HG02981 (cell line): ENCODE measurements around the gene CXXC4.

Experiments used
- ATAC-seq: cut with Tn5 transposase; IDR thresholded peaks from one replicate; pipeline ENCODE4 v1.9.1; 2021; ENCODE audit warnings: mild to moderate bottlenecking, moderate library complexity; ENCODE audit not compliant: unreplicated experiment

Gene CXXC4

GRCh38 chr4:104494822-104495559 lies at the start of gene CXXC4:
CXXC4 (minus strand) TSS chr4:104494894; CDS start chr4:104491802, 3,092 bp downstream.
- no peak for ATAC-seq

DNA sequence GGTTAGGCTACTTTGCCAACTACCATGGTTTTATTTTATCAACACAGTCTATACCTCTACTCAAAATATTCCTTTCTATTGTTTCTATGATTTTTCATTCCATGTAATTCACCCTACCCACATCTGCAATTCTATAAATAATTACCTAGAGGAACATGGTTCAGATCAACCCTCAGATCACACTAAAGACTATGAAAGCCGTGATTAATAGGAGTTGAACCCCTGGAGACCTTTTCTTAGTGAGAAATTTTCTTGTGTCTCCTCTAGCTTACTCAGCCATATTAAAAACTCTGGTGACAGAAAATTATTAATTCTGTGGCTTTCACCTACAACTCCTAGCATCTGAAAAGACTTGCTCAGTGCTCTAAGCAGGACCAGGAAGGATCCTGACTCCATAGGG lies 38.5 kb upstream of the CXXC4 start:
- no peak for ATAC-seq

GRCh38 chr4:104532677-104533076 lies 38.0 kb upstream of the CXXC4 start:
- no peak for ATAC-seq

DNA sequence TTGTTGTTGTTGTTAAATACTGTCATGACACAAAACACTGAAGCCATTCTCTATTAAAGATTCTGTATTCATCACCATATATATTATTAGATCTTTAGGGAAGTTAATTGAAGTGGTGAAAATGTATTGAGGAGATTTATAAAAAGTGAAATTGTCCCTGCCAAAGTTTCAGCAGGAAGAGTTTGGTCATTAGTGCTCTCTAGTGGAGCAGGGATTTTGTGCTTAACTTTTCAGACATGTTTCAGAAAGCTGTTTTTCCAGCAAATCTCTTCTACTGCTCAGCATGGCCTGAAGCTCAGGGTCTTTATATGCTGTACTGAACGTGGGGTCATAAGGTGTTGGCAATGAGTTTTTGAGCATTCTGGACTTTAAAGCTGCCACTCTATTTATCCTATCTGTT lies 36.7 kb upstream of the CXXC4 start:
- ATAC-seq, result no peak

GRCh38 chr4:104530426-104530825 lies 35.7 kb upstream of the CXXC4 start:
- no peak for ATAC-seq

DNA sequence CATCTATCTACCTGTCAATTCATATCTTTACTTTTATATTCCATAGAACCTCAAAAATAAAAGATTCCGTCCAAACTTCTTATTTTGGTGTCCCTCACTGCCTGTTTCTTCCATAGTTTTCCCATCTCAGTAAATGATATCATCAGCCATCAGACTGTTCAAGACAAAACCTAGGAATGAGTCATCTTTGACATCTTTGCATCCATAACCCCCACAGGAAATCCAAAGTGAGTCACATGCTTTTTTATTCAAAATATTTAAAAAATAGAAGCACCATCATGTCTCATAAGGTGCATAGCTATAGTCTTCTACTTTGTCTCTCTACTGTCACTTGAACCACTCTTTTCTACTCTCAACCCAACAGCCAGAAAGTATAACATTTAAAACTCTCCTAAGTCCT lies 29.9 kb upstream of the CXXC4 start:
- ATAC-seq, result no peak

GRCh38 chr4:104524026-104524425 lies 29.3 kb upstream of the CXXC4 start:
- ATAC-seq, result no peak

DNA sequence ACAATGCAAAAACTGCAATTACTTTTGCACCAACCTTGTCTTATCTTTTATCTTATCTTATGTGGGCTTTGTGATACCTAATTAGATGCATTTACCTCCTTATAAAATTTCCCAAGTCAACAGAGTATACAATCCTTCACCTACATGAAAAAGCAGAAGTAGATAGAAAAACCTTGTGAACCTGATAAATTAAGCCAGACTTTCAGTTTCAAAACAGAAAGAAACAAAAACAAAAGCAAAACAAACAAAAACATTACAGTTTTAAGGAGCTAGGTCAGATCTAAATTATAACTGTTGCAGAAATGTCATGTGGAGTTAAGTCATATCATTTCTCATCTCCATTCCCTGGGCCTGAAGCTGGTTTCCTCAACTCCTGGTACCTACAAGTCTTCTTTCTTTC lies 24.9 kb upstream of the CXXC4 start:
- ATAC-seq, result peak; percentile 95

- ATAC-seq, result no peak
Observed at GRCh38 chr4:104516884-104517283, 22.2 kb upstream of the CXXC4 start.

DNA sequence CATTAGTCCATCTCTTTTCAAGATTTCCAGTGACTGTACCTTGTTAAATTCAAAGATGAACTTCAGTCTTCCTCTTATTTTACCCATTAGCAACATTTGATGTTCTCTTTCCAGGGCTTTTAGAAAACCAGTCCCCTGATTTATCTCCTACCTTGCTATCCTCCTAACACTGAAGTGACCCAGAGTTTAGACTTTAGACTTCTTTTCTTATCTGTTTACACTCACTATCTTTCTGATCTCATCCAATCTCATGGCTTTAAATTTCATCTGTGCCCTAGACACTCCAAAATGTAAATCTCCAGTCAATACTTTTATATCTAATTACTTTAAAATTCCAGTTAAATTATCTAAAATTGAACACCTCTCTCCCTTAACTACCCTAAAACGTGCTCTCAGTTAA lies 13.5 kb upstream of the CXXC4 start:
- no peak for ATAC-seq

DNA sequence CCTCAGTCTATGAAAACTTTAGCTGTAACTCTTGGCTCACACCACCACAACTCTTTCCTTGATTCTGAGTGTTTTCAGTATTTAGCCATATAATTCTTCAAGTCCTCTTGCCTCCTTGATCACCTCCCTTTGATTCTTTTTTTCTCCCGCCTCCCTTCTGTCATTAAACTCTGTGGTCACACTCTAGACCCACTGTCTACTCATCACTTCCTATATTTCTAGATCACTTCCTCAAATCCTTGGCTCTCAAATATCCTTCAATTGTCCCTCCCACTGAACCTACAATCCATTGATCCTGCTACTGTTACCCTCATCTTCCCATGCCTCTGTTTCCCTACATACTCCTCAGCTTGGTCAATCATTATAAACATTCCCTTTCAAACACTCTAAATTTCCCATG lies 12.4 kb upstream of the CXXC4 start:
- ATAC-seq, result no peak

DNA sequence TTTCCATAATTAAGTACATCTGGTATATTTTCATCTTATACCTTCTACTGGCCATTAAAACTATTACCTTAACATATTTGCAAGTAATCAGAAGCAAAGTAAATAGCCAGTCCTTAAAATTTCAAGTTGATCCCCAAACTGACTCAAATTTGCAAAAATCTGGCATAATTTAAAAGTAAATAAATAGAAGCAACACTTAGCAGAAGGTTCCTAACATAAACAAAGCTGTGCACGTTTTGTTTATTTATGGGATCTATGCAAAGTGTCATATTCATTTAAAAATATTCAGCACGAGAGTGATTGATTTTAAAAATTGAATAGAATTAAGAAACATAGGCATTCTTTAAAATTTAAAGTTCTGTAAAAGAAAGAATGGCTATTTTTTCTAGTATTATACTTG lies 9.8 kb upstream of the CXXC4 start:
- no peak for ATAC-seq

- ATAC-seq, result no peak
Observed at GRCh38 chr4:104502471-104502870, 7.8 kb upstream of the CXXC4 start.

DNA sequence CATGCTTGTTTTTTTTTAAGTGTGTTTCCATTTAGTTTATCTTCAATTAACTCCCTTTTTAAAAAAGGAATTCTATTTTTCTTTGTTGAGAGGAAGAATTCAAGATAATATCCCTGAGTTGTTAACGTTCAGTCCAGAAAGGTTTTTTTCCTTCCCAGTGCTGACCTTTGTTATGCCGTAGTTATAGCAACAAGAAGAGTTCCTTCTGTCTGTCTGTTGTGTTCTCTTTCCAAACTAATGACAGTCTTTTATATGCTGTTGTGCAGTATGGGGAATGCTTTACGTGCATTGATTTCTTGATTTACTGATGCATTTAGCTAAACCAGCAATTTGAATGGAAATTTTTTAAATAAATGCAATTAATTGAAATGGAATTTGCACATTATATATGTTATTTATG lies 6.6 kb upstream of the CXXC4 start:
- ATAC-seq, result no peak

DNA sequence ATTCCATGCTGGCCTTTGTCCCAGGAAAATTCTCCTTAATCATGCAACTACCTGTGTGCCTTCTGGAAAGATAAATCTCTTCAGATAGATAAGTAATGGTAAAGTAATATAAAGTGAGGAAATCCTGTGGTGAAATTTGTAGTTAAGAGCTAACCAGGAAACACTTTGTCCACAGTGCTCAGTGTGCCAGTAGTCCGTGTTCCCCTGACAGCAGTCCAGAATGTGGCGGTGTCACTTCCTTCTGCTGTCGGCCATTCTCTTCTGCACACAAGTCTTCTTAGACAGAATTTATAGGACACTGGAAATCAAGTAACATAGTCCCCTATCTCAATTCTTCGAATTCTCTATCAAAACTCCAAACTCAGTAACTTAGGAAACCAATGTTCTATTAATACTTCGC lies 5.7 kb upstream of the CXXC4 start:
- no peak for ATAC-seq

- ATAC-seq, result no peak
Observed at GRCh38 chr4:104494185-104494584, 509 bp downstream of the CXXC4 start.

GRCh38 chr4:104493081-104493831 lies 1.4 kb downstream of the CXXC4 start:
- no peak for ATAC-seq

DNA sequence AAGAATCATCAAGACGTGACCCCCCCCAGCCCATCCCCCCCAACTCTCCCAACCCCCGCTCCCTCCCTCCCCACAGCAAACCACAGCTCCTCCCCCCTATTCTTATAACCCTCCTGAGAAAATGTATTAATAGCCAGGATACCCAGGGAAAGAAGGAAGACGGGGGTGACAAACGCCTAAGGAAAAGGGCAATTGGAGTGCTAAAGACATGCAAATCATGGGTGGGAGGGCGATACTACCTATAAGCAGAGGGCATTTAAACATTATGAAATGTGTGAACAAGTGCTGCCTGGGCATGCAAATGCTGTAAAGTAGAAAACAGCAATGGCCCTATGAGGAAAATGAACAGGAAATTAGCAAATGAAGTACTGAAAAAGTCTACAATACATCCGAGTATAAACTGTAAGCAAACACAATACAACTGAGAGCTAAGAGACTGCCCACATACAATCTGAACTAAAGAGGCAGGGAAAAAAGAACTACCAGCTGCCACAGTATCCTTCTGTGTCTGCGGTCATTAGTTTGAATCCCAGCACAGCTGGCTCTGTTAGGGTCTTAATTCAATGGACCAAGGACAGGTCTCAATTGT lies 2.4 kb downstream of the CXXC4 start:
- peak; percentile 20 for ATAC-seq

DNA sequence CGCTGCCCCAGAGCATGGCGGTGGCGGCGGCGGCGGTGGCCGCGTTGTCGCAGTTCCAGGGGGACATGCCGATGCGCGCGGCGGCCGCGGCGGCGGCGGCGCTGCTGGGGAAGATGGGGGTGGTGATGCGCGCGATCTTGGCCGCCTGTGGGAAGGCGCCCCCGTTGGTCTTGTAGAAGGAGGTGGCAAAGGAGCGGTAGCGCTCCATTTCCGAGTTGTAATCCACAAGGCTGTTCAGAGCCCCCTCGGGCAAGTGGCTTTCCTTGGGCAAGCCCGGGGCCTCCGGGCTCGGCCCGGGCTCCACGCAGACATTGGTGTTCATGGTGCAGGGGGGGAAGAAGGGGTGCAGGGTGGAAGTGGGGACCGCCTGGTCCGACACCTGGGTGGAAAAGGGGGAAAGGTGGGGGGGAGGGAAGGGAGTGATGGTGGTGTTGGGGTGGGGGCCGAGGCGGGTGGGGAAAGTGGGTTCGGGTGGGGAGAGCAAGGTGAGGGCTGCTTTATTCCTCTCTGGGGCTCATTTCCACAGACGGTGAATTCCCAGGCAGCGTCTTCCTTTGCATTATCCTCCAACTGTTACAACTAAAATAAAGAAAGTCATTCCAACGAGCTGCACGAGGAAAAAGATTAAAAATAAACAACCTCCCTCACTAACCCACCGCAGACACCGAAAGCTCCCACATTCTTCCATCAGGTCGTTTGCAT lies 3.1 kb downstream of the CXXC4 start:
- peak; percentile 35 for ATAC-seq

- peak; percentile 33 for ATAC-seq
Observed at GRCh38 chr4:104490770-104491480, 3.8 kb downstream of the CXXC4 start.
